NCI-H526 treated with DMSO at 0.1 percent for 48 hours (cell line): Measurements from ENCODE around the gene LRRTM2.
"Not testable (repeated sequence)": the region's sequence is repeated elsewhere in the genome, so short reads cannot be mapped to it uniquely, and the experiment has no call there.

Experiments used
- DNase-seq: peaks from one replicate; lab custom pipeline; 2025; lab: John Stamatoyannopoulos, UW

Gene LRRTM2

DNA sequence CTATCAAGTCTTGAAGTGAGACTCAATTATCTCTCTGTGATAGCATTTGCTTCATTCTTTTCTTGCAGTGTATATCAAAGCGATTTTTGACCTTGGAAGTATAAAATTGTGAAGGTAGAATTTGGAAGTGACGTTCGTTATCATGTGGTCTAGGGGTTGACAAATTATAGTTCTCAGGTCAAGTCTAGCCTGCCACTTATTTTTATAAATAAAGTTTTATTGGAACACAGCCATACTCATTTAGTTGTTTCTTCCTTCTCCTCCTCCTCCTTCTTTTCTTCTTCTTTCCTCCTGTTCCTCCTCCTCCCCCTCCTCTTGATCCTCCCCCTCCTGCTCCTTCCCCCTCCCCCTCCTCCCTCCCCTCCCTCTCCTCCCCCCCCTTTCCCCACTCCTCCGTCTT is 38.0 kb downstream of the LRRTM2 start:
- DNase-seq: no peak

- DNase-seq: not testable (repeated sequence)
Observed at GRCh38 chr5:138834853-138835252, 40.3 kb downstream of the LRRTM2 start.

DNA sequence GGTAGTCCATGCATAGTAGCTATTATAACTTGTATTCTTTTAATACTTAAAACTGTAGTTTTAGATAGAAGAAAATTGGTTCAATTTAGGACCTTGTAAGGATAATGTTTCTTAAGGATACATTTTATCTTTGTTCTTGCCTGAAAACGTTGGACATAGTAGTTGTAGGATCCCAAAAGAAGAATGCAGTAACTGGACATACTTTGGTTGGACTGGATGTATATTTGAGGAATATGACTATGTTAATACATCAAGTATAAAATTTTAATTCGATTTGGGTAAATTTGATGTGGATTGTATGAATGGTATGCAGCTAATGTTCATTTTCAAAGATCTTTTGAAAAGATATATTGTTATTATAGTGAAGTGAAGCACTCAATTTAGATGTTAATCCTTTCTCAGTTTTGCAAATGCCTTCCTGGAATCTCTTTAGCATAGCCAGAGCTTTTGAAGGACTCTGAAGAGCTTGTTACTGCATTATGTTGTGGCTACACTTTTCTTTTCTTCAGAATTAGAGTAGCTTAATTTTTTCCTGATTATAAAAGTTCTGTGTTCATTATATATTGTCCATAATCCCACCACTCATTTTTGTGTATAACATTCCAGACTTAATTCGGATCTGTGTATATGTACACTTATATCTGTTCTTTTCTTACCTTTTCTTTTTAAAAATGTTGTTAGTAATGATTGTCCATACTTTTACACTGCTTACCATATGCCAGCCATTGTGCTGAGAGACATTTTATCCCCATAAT is 41.2 kb downstream of the LRRTM2 start:
- no peak for DNase-seq

- no peak for DNase-seq
Observed at GRCh38 chr5:138833080-138833479, 42.1 kb downstream of the LRRTM2 start.

DNA sequence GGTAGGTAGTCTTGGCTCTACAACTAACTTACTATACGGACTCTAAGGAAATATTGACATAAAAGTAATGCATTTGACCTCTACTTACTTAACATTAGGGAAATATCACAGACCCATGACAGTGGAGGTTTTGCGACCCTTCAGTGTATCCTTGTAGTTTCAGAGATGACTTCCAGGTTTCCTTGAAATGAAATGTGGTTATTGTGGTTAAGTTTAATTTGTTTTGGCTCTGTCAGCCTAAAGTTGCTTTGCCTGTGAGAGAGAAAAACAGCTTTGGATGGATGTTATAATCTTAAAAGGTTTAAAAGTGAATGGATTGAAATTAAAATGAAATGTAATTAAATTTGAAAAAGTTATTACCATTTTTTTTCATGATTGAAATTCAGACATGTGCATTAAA is 42.9 kb downstream of the LRRTM2 start:
- no peak for DNase-seq

DNA sequence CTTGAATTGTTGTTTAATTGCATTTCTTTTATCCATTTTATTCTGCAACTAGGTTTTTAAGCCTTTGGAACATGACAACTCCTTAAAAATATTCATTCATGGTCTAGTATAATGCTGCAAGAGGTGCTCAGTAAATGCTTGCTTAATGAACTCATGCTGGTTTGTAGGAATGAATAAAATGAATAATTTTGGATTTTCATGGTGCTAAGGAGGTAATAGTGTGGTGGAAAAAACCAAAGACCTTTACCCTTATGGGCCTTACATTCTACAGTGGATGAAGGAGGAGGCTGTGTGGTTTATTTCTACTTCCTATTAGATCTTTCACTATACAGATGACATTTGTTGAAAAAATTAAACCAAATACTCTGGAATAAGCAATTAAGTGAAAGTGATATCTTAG is 43.4 kb downstream of the LRRTM2 start:
- DNase-seq: no peak

DNA sequence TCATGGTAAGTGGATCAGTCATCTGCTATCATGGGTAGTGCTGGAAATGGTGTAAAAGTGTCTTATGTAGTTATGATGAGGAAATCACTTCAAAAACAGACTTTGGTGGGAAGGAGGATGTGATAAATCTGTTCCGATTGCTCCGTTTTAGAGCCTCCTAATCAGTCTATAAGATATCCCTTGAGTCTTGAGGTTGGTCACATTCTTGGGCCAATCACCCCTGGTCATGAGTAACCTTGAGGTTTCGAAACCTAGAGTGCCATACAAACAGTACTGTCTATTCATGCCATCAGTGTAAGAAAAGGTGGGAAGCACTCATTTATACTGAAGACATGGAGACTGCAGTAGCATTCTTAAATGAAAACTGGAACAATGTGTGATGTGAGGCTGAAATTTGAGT is 45.8 kb downstream of the LRRTM2 start:
- no peak for DNase-seq

DNA sequence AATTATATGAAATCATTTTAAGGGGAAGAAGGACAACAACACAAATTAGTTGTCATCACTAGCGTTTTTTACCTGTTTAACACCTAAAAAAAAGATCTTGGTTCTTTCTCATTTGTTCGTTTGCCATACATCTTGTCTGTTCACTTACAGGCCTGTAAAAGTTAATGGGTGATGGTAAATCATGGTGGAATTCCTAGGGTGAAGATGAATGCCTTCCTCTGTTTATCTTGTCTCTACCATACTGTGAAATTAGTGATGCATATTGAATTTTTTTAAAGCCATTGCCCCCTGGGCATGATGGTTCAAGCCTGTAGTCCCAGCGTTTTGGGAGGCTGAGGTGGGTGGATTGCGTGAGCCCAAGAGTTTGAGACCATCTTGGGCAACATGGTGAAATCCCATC is 46.6 kb downstream of the LRRTM2 start:
- no peak for DNase-seq

DNA sequence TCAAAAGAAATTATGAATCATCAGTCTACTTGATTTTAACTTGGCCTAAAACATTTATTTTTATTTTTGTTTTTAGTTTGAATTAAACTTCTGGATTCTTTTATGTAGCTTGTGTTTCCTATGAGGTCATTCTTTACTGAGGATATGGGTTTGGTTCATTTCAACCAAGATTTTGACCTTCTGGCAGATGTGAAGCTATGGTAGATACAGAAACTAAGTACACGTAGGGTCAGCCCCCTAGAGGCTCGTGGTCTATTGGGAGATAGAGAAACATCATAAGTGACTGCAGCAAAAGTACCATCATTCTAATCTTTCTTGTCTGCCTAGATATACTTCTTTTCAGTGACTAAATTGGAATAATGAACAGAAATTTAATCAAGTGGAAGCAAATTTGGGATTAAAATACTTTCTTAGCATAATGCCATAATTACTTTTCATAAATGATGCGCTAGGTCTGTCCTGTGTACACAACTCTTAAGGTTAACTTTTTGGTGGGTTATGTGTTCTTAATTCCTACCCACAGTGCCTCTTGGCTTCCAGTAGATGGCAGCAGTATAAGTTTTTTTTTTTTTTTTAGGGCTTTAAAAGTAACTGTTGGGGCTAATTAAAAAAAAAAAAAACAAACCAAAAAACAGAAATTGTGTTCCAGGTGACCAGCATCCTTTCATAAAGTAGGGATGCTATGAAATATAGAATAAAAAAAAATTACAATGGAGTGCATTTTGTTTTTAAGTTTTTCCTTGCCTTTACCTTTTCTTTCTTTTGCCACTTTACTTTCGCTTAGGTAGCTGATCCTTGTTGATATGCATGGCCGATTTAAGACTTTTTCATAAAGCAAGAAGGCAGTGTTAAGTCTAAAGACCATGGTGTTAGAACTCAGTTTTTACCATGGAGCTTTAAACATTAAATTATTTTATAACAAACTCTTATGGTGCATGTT is 49.9 kb downstream of the LRRTM2 start:
- no peak for DNase-seq

DNA sequence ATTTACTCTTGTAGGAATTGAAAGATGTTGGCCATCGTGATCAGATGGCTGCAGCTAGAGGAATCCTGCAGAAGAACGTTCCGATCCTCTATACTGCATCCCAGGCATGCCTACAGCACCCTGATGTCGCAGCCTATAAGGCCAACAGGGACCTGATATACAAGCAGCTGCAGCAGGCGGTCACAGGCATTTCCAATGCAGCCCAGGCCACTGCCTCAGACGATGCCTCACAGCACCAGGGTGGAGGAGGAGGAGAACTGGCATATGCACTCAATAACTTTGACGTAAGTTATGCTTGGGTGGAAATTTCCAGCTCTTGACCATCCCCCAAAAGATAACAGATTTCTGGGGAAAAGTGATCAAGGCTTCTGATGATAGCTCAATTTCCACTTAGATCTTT is 50.6 kb downstream of the LRRTM2 start:
- no peak for DNase-seq

GRCh38 chr5:138820695-138821094 is 54.4 kb downstream of the LRRTM2 start:
- no peak for DNase-seq

GRCh38 chr5:138819081-138819480 is 56.1 kb downstream of the LRRTM2 start:
- no peak for DNase-seq
